K562 (cell line): ENCODE data around the gene LTBP4. TPM values are rescaled to one million over a fixed set of nuclear protein-coding genes. Genes with fewer than 3 reads are reported as not detected.

Experiments used
- BRF1 ChIP-seq: IDR thresholded peaks from 3 replicates; pipeline ENCODE4 v1.6.1; 2011; ENCODE audit warnings: borderline replicate concordance, mild to moderate bottlenecking; ENCODE audit not compliant: insufficient read length; ENCODE audit errors: extremely low read depth
- CBFA2T3 ChIP-seq: fragments of 450-650 bp; IDR thresholded peaks from 2 replicates; pipeline ENCODE4 v1.6.1; 2017
- CBX5 ChIP-seq: IDR thresholded peaks from 2 replicates; pipeline ENCODE4 v1.6.1; 2014; ENCODE audit warnings: low read depth, borderline replicate concordance
- EHMT2 ChIP-seq: fragments of 450-650 bp; IDR thresholded peaks from 2 replicates; pipeline ENCODE4 v1.6.1; 2018; ENCODE audit warnings: antibody characterized with exemption
- FIP1L1 ChIP-seq: fragments of 200-400 bp; formaldehyde crosslinking; IDR thresholded peaks from 2 replicates; pipeline ENCODE4 v1.6.1; 2018; ENCODE audit warnings: mild to moderate bottlenecking, low read depth, low read length; ENCODE audit not compliant: poor library complexity, severe bottlenecking
- FOSL1 ChIP-seq: fragments of 200-800 bp; sonication (Bioruptor generic); conservative IDR thresholded peaks from 2 replicates; pipeline ENCODE4 v1.6.1; 2016; ENCODE audit warnings: missing genetic modification characterization, missing compliant biosample characterization
- FOXP1 ChIP-seq: sonication (generic); formaldehyde crosslinking; IDR thresholded peaks from 2 replicates; pipeline ENCODE4 v1.8.0; 2022; ENCODE audit warnings: mild to moderate bottlenecking, missing genetic modification reagents
- HCFC1 ChIP-seq: IDR thresholded peaks from 2 replicates; pipeline ENCODE4 v1.6.1; 2012; ENCODE audit warnings: low read depth, low read length, improper control_type of control experiment
- MXI1 ChIP-seq: IDR thresholded peaks from 2 replicates; pipeline ENCODE4 v1.6.1; 2011; ENCODE audit warnings: low read depth, mild to moderate bottlenecking, improper control_type of control experiment, low read length
- POLR2B ChIP-seq: fragments of 450-650 bp; IDR thresholded peaks from 2 replicates; pipeline ENCODE4 v1.6.1; 2018; ENCODE audit warnings: low read depth; ENCODE audit not compliant: partially characterized antibody
- ZNF583 ChIP-seq: fragments of 250-450 bp; sonication (Bioruptor Pico); IDR thresholded peaks from 2 replicates; pipeline ENCODE4 v1.4.0; 2020
- ZNF592 ChIP-seq: fragments of 450-650 bp; IDR thresholded peaks from 2 replicates; pipeline ENCODE4 v1.6.1; 2017; ENCODE audit warnings: antibody characterized with exemption, mild to moderate bottlenecking
- polyA plus RNA-seq, 8 experiments: library from polyadenylated mRNA; depleted of rRNA in 4 of 8; stranded (reverse) in 5 of 8; unstranded in 3 of 8; fragments of >200 nt; fragmentation: Nextera tagmentation in 2 of 8; fragmentation: Illumina TruSeq in 1 of 8; extraction: Ambion mirVana in 2 of 8; extraction: Trizol in 1 of 8; gene quantifications; 2 replicates each; pipeline versions ENCODE4 v1.2.1 to v1.2.3, GENCODE V29; 2011 to 2014; ENCODE audit warnings: inconsistent platforms in 1 of 8, missing spikeins in 1 of 8
- total RNA-seq, 7 experiments: library from RNA; depleted of rRNA in 6 of 7; stranded (reverse); fragments of >200 nt in 6 of 7; fragmentation: Illumina TruSeq in 2 of 7; extraction: Trizol in 2 of 7; gene quantifications; 2 replicates each; pipeline versions ENCODE4 v1.2.1 to v1.2.3, GENCODE V29; 2011 to 2021; ENCODE audit warnings: low replicate concordance in 1 of 7
- TF ChIP-seq, protein P1 (sequence below): sonication (generic); formaldehyde crosslinking; IDR thresholded peaks from 2 replicates; pipeline ENCODE4 v1.8.0; 2022; ENCODE audit warnings: mild to moderate bottlenecking, low read depth, missing genetic modification reagents
- TF ChIP-seq, protein P2 (sequence below), 3 experiments: fragments of 200-800 bp in 1 of 3; sonication (Bioruptor generic) in 1 of 3; sonication (generic) in 1 of 3; formaldehyde crosslinking in 1 of 3; IDR thresholded peaks; 2 replicates each; pipeline versions ENCODE4 v1.6.1 to v1.8.0; 2016 to 2022; ENCODE audit warnings: mild to moderate bottlenecking in 2 of 3, missing compliant biosample characterization in 2 of 3, missing genetic modification characterization in 2 of 3, missing genetic modification reagents in 1 of 3
- TF ChIP-seq, protein P3 (sequence below): fragments of 450-650 bp; IDR thresholded peaks from 2 replicates; pipeline ENCODE4 v1.7.1; 2018; ENCODE audit warnings: mild to moderate bottlenecking, low read depth; ENCODE audit not compliant: partially characterized antibody
- TF ChIP-seq, protein P4 (sequence below): IDR thresholded peaks from 2 replicates; pipeline ENCODE4 v1.6.1; 2011; ENCODE audit not compliant: insufficient read length; ENCODE audit errors: extremely low read depth

The LTBP4 gene
- total and polyA plus RNA-seq, 9 of the 15 experiments (the other 6 are each of a cell fraction or from before 2014, with no cell fraction given) = 0.35 to 160 (median 31.6) TPM

- TF ChIP-seq, protein P1, sequence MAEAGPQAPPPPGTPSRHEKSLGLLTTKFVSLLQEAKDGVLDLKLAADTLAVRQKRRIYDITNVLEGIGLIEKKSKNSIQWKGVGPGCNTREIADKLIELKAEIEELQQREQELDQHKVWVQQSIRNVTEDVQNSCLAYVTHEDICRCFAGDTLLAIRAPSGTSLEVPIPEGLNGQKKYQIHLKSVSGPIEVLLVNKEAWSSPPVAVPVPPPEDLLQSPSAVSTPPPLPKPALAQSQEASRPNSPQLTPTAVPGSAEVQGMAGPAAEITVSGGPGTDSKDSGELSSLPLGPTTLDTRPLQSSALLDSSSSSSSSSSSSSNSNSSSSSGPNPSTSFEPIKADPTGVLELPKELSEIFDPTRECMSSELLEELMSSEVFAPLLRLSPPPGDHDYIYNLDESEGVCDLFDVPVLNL = peak; percentile 67; the same call in 1 of the 2 replicates
- TF ChIP-seq MXI1 (peak; percentile 86), ZNF592 (peak; percentile 90), FIP1L1 (peak; percentile 95), FOXP1 (peak; percentile 90), CBFA2T3 (peak; percentile 56), ZNF583 (no peak), BRF1 (no peak), EHMT2 (no peak), HCFC1 (peak; percentile 51; the same call in 1 of the 2 replicates), FOSL1 (no peak; the same call in 1 of the 2 replicates), POLR2B (peak; percentile 34), CBX5 (peak; percentile 48; the same call in 1 of the 2 replicates)
- TF ChIP-seq, protein P2, sequence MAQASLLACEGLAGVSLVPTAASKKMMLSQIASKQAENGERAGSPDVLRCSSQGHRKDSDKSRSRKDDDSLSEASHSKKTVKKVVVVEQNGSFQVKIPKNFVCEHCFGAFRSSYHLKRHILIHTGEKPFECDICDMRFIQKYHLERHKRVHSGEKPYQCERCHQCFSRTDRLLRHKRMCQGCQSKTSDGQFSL (CRISPR knock-in tag; IDR thresholded peaks at IDR 0.05) = peak; percentile 85
- TF ChIP-seq, protein P2 (tag; IDR thresholded peaks at IDR 0.05) = no peak
- TF ChIP-seq, protein P3, sequence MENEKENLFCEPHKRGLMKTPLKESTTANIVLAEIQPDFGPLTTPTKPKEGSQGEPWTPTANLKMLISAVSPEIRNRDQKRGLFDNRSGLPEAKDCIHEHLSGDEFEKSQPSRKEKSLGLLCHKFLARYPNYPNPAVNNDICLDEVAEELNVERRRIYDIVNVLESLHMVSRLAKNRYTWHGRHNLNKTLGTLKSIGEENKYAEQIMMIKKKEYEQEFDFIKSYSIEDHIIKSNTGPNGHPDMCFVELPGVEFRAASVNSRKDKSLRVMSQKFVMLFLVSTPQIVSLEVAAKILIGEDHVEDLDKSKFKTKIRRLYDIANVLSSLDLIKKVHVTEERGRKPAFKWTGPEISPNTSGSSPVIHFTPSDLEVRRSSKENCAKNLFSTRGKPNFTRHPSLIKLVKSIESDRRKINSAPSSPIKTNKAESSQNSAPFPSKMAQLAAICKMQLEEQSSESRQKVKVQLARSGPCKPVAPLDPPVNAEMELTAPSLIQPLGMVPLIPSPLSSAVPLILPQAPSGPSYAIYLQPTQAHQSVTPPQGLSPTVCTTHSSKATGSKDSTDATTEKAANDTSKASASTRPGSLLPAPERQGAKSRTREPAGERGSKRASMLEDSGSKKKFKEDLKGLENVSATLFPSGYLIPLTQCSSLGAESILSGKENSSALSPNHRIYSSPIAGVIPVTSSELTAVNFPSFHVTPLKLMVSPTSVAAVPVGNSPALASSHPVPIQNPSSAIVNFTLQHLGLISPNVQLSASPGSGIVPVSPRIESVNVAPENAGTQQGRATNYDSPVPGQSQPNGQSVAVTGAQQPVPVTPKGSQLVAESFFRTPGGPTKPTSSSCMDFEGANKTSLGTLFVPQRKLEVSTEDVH = no peak
- TF ChIP-seq, protein P4, sequence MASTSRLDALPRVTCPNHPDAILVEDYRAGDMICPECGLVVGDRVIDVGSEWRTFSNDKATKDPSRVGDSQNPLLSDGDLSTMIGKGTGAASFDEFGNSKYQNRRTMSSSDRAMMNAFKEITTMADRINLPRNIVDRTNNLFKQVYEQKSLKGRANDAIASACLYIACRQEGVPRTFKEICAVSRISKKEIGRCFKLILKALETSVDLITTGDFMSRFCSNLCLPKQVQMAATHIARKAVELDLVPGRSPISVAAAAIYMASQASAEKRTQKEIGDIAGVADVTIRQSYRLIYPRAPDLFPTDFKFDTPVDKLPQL = no peak
Measured at GRCh38 chr19:40662925-40663694, 61.9 kb downstream of the LTBP4 start (continued).
